ENCODE data around the gene EPS15.
A peak's percentile ranks its signal among the peaks of the same experiment; 100 is the strongest.
"Not testable (repeated sequence)": the region's sequence is repeated elsewhere in the genome, so short reads cannot be mapped to it uniquely, and the experiment has no call there.

Gene EPS15

DNA sequence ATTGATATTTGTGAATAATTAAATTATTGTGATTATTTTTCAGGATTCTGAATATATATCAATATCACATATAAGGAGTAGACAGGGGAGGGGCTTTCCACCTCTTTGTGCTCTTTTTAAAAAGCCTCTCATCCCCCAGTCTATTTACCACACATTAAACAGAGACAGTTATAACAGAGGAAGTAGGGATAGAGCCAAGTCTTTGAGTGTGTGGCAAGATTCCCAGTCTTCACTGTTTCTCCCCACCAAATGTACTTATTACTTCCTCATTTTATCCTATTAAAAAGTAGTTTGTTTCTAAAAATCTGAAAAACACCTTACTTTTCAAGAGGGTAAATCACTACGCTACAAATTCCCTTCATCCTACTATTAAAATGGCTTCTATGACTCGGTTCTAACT lies 46.7 kb downstream of the EPS15 start:
- ATAC-seq = no peak
- no peak for DNase-seq

DNA sequence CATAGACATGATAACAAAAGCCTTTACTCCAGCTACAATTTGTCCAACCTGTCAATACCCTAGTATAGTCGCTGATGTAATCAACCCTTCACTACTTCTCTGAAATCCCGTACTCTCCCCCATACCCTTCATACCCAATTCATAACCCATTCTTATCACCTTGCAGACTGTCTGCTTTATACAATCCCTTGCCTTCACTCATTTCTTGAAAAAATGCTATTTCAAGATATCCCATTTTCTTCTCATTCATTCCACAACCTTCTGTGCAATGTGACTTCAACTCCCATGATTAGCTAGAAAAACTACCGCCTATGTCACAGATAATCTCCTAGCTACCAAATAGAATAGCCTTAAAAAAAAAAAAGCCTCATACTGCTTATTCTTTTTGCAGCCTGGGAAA lies 49.5 kb downstream of the EPS15 start:
- no peak for ATAC-seq

GRCh38 chr1:51464828-51465227 lies 54.2 kb downstream of the EPS15 start:
- ATAC-seq (no peak), DNase-seq (no peak)

More for the DNA sequence above, 49.5 kb downstream of the EPS15 start:
- DNase-seq = no peak

- ATAC-seq = no peak
Observed at GRCh38 chr1:51463561-51463960, 55.5 kb downstream of the EPS15 start.

DNA sequence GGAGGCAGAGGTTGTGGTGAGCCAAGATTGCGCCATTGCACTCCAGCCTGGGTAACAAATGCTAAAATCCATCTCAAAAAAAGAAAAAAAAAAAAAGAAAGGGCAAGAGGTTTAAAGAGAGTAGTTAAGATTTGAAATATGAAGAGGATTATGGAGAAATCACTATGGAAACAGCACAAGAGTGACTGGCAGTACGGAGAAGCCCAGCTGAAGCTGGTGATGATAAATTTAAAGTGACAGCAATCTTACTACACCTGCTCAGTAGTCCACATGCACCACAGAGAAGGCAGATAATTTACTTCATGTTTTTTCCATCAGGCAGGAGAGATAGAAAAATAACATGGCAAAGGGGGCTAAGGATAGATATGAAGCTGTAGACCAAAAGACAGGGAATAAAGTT lies 56.8 kb downstream of the EPS15 start:
- DNase-seq, ATAC-seq: not testable (repeated sequence)

More at GRCh38 chr1:51463561-51463960, 55.5 kb downstream of the EPS15 start:
- DNase-seq = no peak

GRCh38 chr1:51454554-51454953 lies 64.5 kb downstream of the EPS15 start:
- ATAC-seq = no peak
- no peak for DNase-seq

DNA sequence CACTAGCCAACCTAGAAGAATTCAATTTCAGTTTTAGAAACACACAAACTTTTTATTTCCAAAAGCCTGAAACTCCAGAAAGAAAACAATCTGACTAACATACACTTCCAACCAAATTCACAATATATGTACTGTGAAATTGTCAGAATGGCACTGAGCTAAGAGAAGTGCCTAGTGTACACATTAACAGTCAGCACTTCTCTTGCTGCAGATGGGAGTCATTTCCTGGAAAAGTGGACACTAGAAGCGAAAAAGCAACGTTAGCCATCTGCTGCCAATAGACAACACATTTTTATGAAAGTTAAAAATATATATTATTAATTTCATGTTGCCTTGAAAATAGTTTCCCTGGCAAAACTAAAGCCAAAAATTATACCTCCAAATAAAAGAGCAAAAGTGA lies 66.1 kb downstream of the EPS15 start:
- ATAC-seq = no peak
- DNase-seq = no peak

- not testable (repeated sequence) for DNase-seq, ATAC-seq
Observed at GRCh38 chr1:51448844-51449454, 70.1 kb downstream of the EPS15 start.

DNA sequence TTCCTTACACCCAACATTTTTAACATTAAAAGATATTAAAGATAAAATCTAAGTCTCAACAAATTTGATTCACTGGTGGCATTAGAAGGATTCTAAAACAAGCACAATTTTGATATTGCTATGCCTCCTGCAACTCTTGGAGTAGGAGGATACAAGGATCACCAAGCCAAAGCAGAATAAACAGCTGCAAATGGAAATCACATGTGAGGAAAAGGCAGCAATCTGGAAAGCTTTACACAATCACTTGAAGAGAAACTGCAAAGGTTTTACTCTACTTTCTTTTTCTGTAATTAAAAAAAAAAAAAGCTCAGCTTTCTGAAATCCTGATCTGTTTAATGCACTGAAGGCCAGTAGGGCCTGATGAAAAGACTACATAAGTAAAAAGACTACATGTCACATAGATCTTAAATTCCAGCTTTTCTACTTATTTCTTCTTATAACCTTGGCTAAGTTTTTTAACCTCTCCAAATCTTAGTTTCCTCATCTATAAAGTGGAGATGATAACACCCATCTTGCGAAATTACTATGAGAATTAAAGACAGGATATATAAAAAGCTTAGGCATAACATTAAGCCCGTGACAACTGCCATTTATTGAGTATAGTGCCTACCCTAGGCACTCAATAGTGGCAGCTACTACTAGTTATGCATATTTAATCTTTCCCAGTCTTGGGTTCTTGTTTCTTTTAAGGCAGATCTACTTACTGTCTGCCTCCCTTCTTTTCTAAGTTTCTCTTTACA lies 73.5 kb downstream of the EPS15 start:
- no peak for DNase-seq
- no peak for ATAC-seq

GRCh38 chr1:51444534-51445192 lies 74.4 kb downstream of the EPS15 start:
- DNase-seq (no peak), ATAC-seq (no peak)

- DNase-seq (no peak), ATAC-seq (peak; percentile 63)
Observed at GRCh38 chr1:51444096-51444495, 75.0 kb downstream of the EPS15 start.

GRCh38 chr1:51443555-51443954 lies 75.5 kb downstream of the EPS15 start:
- DNase-seq = no peak
- ATAC-seq = no peak

DNA sequence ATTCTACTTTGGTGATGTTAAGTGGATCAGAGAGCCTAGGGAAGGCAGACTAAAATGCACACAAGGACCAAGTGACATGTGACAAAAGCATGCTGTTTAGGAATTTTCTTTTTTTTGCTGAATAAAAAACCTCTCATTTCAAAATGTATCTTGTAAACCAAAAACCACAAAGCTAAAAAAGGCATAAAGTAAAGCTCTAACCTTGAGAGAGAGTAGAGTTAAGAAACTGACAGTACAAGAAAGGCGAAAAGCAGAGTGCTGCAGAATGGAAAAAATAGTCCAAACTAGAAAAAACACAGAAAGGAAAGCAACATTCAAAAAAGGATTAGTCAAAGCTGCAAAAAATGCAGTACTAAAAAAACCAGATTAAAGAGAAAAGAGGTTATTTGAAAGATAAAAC lies 76.5 kb downstream of the EPS15 start:
- ATAC-seq (no peak), DNase-seq (no peak)

DNA sequence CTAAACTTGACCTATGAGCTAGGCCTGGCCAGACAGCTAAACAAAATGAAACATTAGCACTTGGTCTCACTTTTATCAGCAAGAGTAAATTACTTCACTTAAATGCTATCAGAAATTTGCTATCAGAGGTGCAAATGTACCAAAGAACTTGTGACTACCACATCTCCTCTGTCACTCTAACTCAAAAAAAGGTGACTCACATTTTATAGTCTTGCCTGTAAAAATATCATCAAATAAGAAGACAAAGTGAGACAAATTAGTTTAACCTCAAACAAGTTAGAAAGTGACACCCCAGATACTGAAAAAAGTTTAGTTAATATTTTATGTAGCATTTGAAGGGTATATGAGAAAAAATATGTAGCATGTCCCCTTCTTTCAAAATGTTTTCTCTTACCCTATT lies 76.9 kb downstream of the EPS15 start:
- ATAC-seq (no peak), DNase-seq (no peak)

DNA sequence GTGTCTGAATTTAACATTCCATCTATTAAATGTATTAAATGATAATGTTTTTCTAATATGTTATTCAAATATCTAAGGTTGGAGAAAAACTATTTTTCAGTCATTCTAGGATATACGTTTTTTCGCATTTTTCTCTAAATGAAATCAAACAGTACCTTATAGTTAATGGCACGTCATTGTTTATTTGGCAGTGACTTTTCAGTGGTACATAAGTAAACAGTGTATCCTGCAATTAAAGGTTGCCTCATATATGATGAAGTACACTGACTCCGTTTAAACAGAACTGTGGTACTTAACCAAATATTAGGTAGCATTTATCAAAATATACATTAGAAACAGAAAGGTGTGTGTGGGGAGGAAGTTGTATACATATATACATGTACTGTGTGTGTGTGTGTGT lies 79.2 kb downstream of the EPS15 start:
- no peak for DNase-seq

DNA sequence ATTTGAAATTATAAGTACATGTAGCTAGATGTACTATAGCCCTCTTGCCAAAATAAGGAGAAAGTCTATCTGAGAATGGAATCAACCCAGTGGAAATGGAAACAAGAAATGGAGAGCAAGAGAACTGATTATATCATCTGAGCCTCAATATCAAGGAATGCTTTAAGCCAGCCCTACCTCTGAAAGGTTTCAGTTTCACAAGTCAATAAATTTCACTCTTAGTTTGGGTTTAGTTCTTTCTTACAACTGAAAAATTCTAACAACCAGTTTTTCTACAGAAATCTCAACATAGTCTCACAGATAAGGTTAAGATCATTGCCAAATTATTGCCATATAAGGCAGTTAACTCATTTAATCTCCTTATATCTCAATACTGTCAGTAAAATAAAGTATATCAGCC lies 80.0 kb downstream of the EPS15 start:
- ATAC-seq (no peak), DNase-seq (no peak)

More for the DNA sequence above, 79.2 kb downstream of the EPS15 start:
- ATAC-seq = no peak

- not testable (repeated sequence) for DNase-seq, ATAC-seq
Observed at GRCh38 chr1:51437391-51437790, 81.7 kb downstream of the EPS15 start.

DNA sequence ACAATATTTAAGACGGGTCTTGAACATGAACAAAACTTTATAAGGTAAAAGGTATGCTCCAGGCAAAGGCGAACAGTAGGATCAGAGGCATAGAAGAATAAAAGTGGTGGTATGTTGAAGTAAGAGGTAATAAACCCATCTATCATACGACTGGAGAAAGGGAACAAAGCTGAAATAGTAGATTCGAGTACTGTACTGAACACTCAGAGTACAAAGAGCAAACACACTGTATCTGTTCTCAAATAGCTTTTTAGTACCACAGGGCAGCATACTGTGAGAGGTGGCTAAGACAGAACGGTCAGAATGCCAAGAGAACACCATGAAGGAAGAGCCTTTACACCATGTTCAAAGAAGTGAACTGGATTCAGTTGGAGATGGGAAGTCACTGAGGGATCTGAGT lies 83.2 kb downstream of the EPS15 start:
- DNase-seq (no peak), ATAC-seq (no peak)

GRCh38 chr1:51433972-51434510 lies 85.0 kb downstream of the EPS15 start:
- ATAC-seq = no peak

GRCh38 chr1:51433269-51433971 lies 85.6 kb downstream of the EPS15 start:
- DNase-seq = no peak
- no peak for ATAC-seq

More at GRCh38 chr1:51433972-51434510, 85.0 kb downstream of the EPS15 start:
- DNase-seq = no peak

- ATAC-seq (no peak), DNase-seq (no peak)
Observed at GRCh38 chr1:51432146-51432545, 86.9 kb downstream of the EPS15 start.

DNA sequence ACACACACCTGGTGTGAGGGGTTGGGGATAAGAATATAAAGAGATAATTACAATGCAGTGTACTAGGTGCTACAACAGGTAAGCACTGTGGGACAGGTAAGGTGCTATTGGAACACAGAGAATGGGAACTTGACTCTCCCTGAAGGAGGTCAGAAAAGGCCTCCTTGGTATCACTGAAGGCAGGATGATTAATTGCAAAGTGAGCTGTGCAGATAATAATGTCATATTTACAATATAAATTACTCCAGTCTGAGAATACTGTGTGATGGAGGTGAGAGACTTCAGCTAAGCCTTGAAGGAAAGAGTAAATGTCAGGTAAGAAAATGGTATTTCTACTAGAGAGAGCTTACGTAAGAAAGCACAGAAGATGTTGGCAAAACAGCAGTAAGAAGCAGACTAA lies 91.6 kb downstream of the EPS15 start:
- DNase-seq = no peak
- no peak for ATAC-seq

Measured in stimulated activated naive CD8-positive, alpha-beta T cell treated with anti-CD3 and anti-CD28 coated beads, Interleukin-15, Interleukin-2, amounts not matched to agents 100 U/mL and 50 U/mL, for 24 hours (primary cell).